Hepatocyte (in vitro differentiated cells): ENCODE results near the gene TNP2. TPM values are rescaled to one million over a fixed set of nuclear protein-coding genes. Genes with fewer than 3 reads are reported as not detected.

ENCODE experiments used
- DNase-seq: peaks from one replicate; pipeline ENCODE4 v3.0.0-alpha.2; 2016; ENCODE audit warnings: low spot score
- H2AFZ ChIP-seq: fragments of 200-600 bp; sonication (generic); 2 replicates; pipeline ENCODE4 v1.6.0; 2016; ENCODE audit warnings: antibody characterized with exemption, mild to moderate bottlenecking
- H3K27ac ChIP-seq: fragments of 200-600 bp; sonication (generic); 2 replicates; pipeline ENCODE4 v1.5.1; 2016; ENCODE audit warnings: mild to moderate bottlenecking
- H3K27me3 ChIP-seq: fragments of 200-600 bp; sonication (generic); 2 replicates; pipeline ENCODE4 v1.6.1; 2016
- H3K36me3 ChIP-seq: fragments of 200-600 bp; sonication (generic); replicated peaks from 2 replicates; pipeline ENCODE4 v1.5.1; 2016; ENCODE audit warnings: low read depth; ENCODE audit not compliant: insufficient read depth
- H3K4me1 ChIP-seq: fragments of 200-600 bp; sonication (generic); 2 replicates; pipeline ENCODE4 v1.5.1; 2016; ENCODE audit warnings: mild to moderate bottlenecking, moderate library complexity; ENCODE audit not compliant: insufficient read depth
- H3K4me2 ChIP-seq: fragments of 200-600 bp; sonication (generic); 2 replicates; pipeline ENCODE4 v1.6.0; 2016
- H3K4me3 ChIP-seq: fragments of 200-600 bp; sonication (generic); 2 replicates; pipeline ENCODE4 v1.5.1; 2016; ENCODE audit warnings: mild to moderate bottlenecking
- H3K79me2 ChIP-seq: fragments of 200-600 bp; sonication (generic); 2 replicates; pipeline ENCODE4 v1.6.0; 2017; ENCODE audit warnings: mild to moderate bottlenecking
- H3K9me2 ChIP-seq: fragments of 200-600 bp; sonication (generic); replicated peaks from 2 replicates; pipeline ENCODE4 v1.6.0; 2017; ENCODE audit warnings: mild to moderate bottlenecking; ENCODE audit not compliant: insufficient read depth
- H3K9me3 ChIP-seq: fragments of 200-600 bp; sonication (generic); 2 replicates; pipeline ENCODE4 v1.5.1; 2016; ENCODE audit warnings: low read depth, mild to moderate bottlenecking
- H4K20me1 ChIP-seq: fragments of 200-600 bp; sonication (generic); 2 replicates; pipeline ENCODE4 v1.6.0; 2016; ENCODE audit warnings: mild to moderate bottlenecking; ENCODE audit not compliant: insufficient read depth, poor library complexity, severe bottlenecking
- EZH2 ChIP-seq: fragments of 200-600 bp; sonication (generic); IDR thresholded peaks from 2 replicates; pipeline ENCODE4 v1.6.1; 2016; ENCODE audit warnings: antibody characterized with exemption, mild to moderate bottlenecking, borderline replicate concordance
- EZH2phosphoT487 ChIP-seq: fragments of 200-600 bp; sonication (generic); IDR thresholded peaks from one replicate; pipeline ENCODE4 v1.6.1; 2018; ENCODE audit warnings: antibody characterized with exemption, mild to moderate bottlenecking, low read depth, moderate library complexity; ENCODE audit not compliant: unreplicated experiment, severe bottlenecking
- WGBS: methylation state at CpG from one replicate; pipeline ENCODE4 v1.1.6; 2016; ENCODE audit warnings: low lambda C conversion rate; ENCODE audit errors: missing lambda C conversion rate; 5-methylcytosine and 5-hydroxymethylcytosine counted together
- polyA plus RNA-seq: library from polyadenylated mRNA; unstranded; fragments of >200 nt; fragmentation: Nextera tagmentation; extraction: Ambion mirVana; gene quantifications from 2 replicates; pipeline ENCODE4 v1.2.1, GENCODE V29; 2016
- total RNA-seq: library from RNA; depleted of rRNA; stranded (reverse); fragments of >200 nt; gene quantifications from 2 replicates; pipeline ENCODE4 v1.2.3, GENCODE V29; 2014
- TF ChIP-seq, protein P1 (sequence below): fragments of 200-600 bp; sonication (generic); IDR thresholded peaks from 2 replicates; pipeline ENCODE4 v1.5.1; 2016; ENCODE audit warnings: antibody characterized with exemption, mild to moderate bottlenecking; ENCODE audit not compliant: poor library complexity

Gene TNP2
- total and polyA plus RNA-seq, 2 experiments from 2014 or later, result not detected

DNA sequence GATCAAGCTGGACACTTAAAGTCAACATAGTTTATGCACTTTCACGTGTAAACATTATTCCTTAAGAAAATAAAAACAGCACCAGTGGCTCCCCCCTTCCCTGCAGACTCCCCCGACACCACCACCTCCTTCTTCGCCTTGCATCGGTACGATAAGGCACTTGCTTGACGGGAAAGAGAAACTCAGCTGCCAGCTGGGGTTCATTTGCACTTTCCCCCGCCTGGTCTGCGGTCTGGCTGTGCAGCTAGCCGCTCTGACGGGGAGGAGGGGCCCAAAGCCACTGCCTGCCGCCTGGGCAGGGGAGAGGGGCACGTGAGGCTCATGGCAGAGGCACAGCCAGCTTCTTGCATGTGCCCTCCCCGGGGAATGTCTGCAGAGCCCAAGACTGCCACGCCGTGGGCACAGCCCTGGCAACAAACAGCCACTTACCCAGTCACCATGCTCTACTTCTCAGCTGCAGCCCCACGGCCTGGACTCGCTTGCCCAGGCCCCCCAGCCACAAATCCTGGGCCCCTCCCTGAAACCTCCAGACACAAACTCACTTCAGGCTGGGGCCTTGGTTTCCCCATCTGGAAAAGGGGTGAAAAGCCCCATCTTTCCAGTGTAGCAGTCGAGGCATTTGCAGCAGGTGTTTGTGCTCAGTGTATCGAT is 28.5 kb upstream of the TNP2 start:
- peaks cover 38% of the 10 kb centered on the region for H3K4me1 ChIP-seq
- 24% methylated on average over 19 of the region's 19 CpGs for WGBS
- H3K9me3 ChIP-seq, result no peaks in the 10 kb centered on the region
- no peak overlapping the region for H3K4me3 ChIP-seq
- TF ChIP-seq EZH2 (no peak), EZH2phosphoT487 (no peak)
- TF ChIP-seq, protein P1, sequence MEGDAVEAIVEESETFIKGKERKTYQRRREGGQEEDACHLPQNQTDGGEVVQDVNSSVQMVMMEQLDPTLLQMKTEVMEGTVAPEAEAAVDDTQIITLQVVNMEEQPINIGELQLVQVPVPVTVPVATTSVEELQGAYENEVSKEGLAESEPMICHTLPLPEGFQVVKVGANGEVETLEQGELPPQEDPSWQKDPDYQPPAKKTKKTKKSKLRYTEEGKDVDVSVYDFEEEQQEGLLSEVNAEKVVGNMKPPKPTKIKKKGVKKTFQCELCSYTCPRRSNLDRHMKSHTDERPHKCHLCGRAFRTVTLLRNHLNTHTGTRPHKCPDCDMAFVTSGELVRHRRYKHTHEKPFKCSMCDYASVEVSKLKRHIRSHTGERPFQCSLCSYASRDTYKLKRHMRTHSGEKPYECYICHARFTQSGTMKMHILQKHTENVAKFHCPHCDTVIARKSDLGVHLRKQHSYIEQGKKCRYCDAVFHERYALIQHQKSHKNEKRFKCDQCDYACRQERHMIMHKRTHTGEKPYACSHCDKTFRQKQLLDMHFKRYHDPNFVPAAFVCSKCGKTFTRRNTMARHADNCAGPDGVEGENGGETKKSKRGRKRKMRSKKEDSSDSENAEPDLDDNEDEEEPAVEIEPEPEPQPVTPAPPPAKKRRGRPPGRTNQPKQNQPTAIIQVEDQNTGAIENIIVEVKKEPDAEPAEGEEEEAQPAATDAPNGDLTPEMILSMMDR, result no peak
- no peaks in the 10 kb centered on the region for H3K79me2 ChIP-seq
- peak overlapping the region; percentile 83 for H3K27ac ChIP-seq
- H3K9me2 ChIP-seq, result no peaks in the 10 kb centered on the region
- peak; percentile 74 for DNase-seq
- H3K27me3 ChIP-seq, result no peaks in the 10 kb centered on the region
- H3K4me2 ChIP-seq, result peak overlapping the region; percentile 62
- no peak overlapping the region for H2AFZ ChIP-seq
- no peaks in the 10 kb centered on the region for H4K20me1 ChIP-seq
- H3K36me3 ChIP-seq, result no peaks in the 10 kb centered on the region

DNA sequence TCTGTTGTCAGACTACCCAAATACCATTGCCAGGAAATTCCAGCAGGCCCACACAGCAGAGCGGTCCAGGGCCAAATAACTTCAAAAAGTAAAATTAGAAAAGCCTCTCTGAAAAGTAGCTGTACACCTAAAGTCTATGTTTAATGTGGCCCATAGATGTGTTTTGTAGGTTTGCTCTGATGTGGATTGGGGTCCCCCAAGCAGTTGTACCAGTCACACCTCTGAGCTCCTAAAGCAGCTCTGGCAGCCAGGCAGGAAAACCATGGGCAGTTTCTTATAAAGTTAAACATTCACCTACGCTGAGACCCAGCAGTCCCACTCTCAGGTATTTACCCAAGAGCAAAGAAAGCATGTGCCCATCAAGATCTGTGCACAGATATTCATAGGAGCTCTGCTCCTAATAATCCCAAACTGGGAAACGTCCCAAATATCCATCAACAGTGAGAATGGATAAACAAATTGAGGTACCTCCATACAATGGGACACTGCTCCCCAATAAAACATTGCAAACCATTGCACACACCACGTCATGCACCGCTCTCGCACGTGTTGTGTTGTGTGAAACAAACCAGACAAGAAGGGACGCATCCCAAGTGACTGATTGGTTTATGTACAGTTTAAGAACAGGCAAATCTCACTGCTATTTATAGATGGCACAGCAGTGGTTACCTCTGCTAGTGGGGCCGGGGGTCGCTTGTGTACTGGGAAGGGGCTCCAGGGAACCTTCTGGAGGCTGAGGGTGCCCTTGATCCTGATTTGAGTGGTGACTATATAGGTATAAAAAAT is 27.8 kb upstream of the TNP2 start:
- Histone ChIP-seq H3K9me3 (no peaks in the 10 kb centered on the region), H3K27me3 (no peaks in the 10 kb centered on the region), H3K36me3 (no peaks in the 10 kb centered on the region), H3K4me1 (peaks cover 38% of the 10 kb centered on the region), H3K4me2 (peak overlapping the region; percentile 62), H3K79me2 (no peaks in the 10 kb centered on the region), H3K27ac (peak overlapping the region; percentile 83), H3K4me3 (no peak overlapping the region), H4K20me1 (no peaks in the 10 kb centered on the region), H3K9me2 (no peaks in the 10 kb centered on the region), H2AFZ (no peak overlapping the region)
- peak; percentile 52 for DNase-seq
- TF ChIP-seq, protein P1, result no peak
- TF ChIP-seq EZH2phosphoT487 (no peak), EZH2 (no peak)
- WGBS, result 17% methylated on average over 10 of the region's 10 CpGs

DNA sequence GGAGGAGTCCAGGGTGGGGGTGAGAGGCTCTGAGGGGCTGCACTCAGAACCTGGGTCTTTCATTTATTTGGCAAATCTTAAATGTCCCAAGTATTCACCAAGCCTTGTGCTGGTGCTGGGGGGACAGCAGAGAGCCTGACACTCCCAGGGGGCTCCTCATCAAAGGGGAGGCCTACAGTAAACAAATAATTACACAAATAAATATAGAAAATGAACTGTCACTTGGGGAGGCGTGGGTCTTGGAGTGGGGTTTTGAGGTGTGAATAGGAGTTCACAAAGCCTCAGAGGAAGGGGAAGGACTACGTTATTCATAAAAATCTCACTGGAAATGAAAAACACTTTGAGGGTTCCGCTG is 27.2 kb upstream of the TNP2 start:
- no peaks in the 10 kb centered on the region for H3K79me2 ChIP-seq

More for the DNA sequence above, 27.2 kb upstream of the TNP2 start:
- Histone ChIP-seq H4K20me1 (no peaks in the 10 kb centered on the region), H3K4me3 (no peak overlapping the region), H3K27ac (peak overlapping the region; percentile 83), H3K9me3 (no peaks in the 10 kb centered on the region), H2AFZ (no peak overlapping the region), H3K4me2 (no peak overlapping the region), H3K27me3 (no peaks in the 10 kb centered on the region), H3K4me1 (peaks cover 38% of the 10 kb centered on the region), H3K36me3 (no peaks in the 10 kb centered on the region), H3K9me2 (no peaks in the 10 kb centered on the region)
- no peak for DNase-seq
- WGBS, result 45% methylated on average over 3 of the region's 3 CpGs
- TF ChIP-seq, protein P1, result no peak
- no peak for TF ChIP-seq EZH2
- no peak for TF ChIP-seq EZH2phosphoT487
